HG03520 (cell line): Measurements from ENCODE around the gene KANK4.

Experiments
- ATAC-seq: cut with Tn5 transposase; IDR thresholded peaks from one replicate; pipeline ENCODE4 v1.9.1; 2021; ENCODE audit warnings: mild to moderate bottlenecking, moderate library complexity; ENCODE audit not compliant: unreplicated experiment

Gene KANK4

GRCh38 chr1:62337706-62338631, 18.7 kb upstream of the KANK4 start:
- no peak for ATAC-seq

- no peak for ATAC-seq
These were observed 17.9 kb upstream of the KANK4 start for GRCh38 chr1:62336995-62337705.

- ATAC-seq: no peak
These were observed 17.4 kb upstream of the KANK4 start for GRCh38 chr1:62336638-62336994.

- ATAC-seq: no peak
These were observed 16.4 kb upstream of the KANK4 start for GRCh38 chr1:62335656-62336055.

GRCh38 chr1:62334434-62334985, 15.3 kb upstream of the KANK4 start:
- ATAC-seq: no peak

- ATAC-seq: no peak
These were observed 14.2 kb upstream of the KANK4 start for GRCh38 chr1:62333441-62333840.

GRCh38 chr1:62327360-62328055, 8.3 kb upstream of the KANK4 start:
- ATAC-seq: no peak

- ATAC-seq: no peak
These were observed 6.4 kb upstream of the KANK4 start for GRCh38 chr1:62325681-62326080.

- ATAC-seq: no peak
These were observed 5.8 kb upstream of the KANK4 start for GRCh38 chr1:62325081-62325480.

- ATAC-seq: no peak
These were observed 2.2 kb upstream of the KANK4 start for GRCh38 chr1:62321446-62321845.

- ATAC-seq: no peak
These were observed 896 bp downstream of the KANK4 start for GRCh38 chr1:62318320-62318755.

GRCh38 chr1:62317021-62317768, 2.0 kb downstream of the KANK4 start:
- ATAC-seq: no peak

- no peak for ATAC-seq
These were observed 3.1 kb downstream of the KANK4 start for GRCh38 chr1:62316135-62316534.

- ATAC-seq: no peak
These were observed 3.8 kb downstream of the KANK4 start for GRCh38 chr1:62315387-62315786.

GRCh38 chr1:62314454-62315350, 4.5 kb downstream of the KANK4 start:
- no peak for ATAC-seq

- ATAC-seq: no peak
These were observed 6.5 kb downstream of the KANK4 start for GRCh38 chr1:62312698-62313097.

GRCh38 chr1:62311473-62311943, 7.7 kb downstream of the KANK4 start:
- no peak for ATAC-seq

GRCh38 chr1:62309906-62310305, 9.3 kb downstream of the KANK4 start:
- ATAC-seq: no peak

GRCh38 chr1:62308606-62309005, 10.6 kb downstream of the KANK4 start:
- ATAC-seq: no peak
